ENCODE data around the gene RYR2. TPM values are rescaled to one million over a fixed set of nuclear protein-coding genes. Genes with fewer than 3 reads are reported as not detected.

The RYR2 gene
- total RNA-seq, 1 donor from 2014 or later = 7.8 TPM

- DNase-seq (no peak), ATAC-seq (no peak)
- intact Hi-C loops (cut with DNase I) = no loop called here
- no peaks in the 10 kb centered on the region for H3K9me3 ChIP-seq
- no peak overlapping the region for H3K27ac ChIP-seq
- H3K27me3 ChIP-seq = no peaks in the 10 kb centered on the region
- no peaks in the 10 kb centered on the region for H3K36me3 ChIP-seq
- TF ChIP-seq, protein P1, sequence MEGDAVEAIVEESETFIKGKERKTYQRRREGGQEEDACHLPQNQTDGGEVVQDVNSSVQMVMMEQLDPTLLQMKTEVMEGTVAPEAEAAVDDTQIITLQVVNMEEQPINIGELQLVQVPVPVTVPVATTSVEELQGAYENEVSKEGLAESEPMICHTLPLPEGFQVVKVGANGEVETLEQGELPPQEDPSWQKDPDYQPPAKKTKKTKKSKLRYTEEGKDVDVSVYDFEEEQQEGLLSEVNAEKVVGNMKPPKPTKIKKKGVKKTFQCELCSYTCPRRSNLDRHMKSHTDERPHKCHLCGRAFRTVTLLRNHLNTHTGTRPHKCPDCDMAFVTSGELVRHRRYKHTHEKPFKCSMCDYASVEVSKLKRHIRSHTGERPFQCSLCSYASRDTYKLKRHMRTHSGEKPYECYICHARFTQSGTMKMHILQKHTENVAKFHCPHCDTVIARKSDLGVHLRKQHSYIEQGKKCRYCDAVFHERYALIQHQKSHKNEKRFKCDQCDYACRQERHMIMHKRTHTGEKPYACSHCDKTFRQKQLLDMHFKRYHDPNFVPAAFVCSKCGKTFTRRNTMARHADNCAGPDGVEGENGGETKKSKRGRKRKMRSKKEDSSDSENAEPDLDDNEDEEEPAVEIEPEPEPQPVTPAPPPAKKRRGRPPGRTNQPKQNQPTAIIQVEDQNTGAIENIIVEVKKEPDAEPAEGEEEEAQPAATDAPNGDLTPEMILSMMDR (IDR thresholded peaks at IDR 0.05) = no peak
- no peak overlapping the region for H3K4me3 ChIP-seq
- H3K4me1 ChIP-seq = no peaks in the 10 kb centered on the region
Measured at GRCh38 chr1:237282208-237282783, 240.3 kb downstream of the RYR2 start.

GRCh38 chr1:237287876-237288521, 246.0 kb downstream of the RYR2 start:
- ATAC-seq (no peak), DNase-seq (no peak)
- H3K27ac ChIP-seq = no peak overlapping the region
- H3K27me3 ChIP-seq = no peaks in the 10 kb centered on the region
- H3K36me3 ChIP-seq = no peaks in the 10 kb centered on the region
- TF ChIP-seq, protein P1 (IDR thresholded peaks at IDR 0.05) = no peak
- H3K9me3 ChIP-seq = no peaks in the 10 kb centered on the region
- intact Hi-C loops (cut with DNase I) = no loop called here
- H3K4me3 ChIP-seq = no peak overlapping the region
- no peaks in the 10 kb centered on the region for H3K4me1 ChIP-seq

- ATAC-seq = no peak
Measured at GRCh38 chr1:237293804-237294203, 251.8 kb downstream of the RYR2 start.

DNA sequence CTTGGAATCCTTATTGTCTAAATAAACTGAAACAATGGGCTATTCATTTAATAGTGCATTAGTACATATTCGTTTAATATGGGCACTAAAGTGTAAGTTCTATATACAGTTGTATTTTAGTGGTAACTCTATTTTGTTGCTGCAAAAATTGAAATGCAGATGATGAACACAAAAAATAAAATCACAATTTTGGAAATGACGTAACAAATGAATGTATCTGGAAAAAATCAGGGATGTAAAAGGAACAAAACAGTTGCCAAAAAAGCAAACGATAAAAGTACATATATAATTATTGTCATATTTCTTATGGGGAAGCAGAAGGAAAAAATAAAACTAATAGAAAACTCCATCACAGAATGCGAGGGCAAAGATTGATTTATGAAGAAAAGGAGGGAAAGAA, 254.9 kb downstream of the RYR2 start:
- no peak for DNase-seq
- ATAC-seq = no peak
- no peak overlapping the region for H3K4me3 ChIP-seq
- H3K36me3 ChIP-seq = no peaks in the 10 kb centered on the region
- H3K27me3 ChIP-seq = no peaks in the 10 kb centered on the region
- no peak overlapping the region for H3K27ac ChIP-seq
- H3K4me1 ChIP-seq = no peaks in the 10 kb centered on the region
- TF ChIP-seq, protein P1 (IDR thresholded peaks at IDR 0.05) = no peak
- no peaks in the 10 kb centered on the region for H3K9me3 ChIP-seq
- intact Hi-C loops (cut with DNase I) = no loop called here

More at GRCh38 chr1:237293804-237294203, 251.8 kb downstream of the RYR2 start:
- no peaks in the 10 kb centered on the region for H3K4me1 ChIP-seq
- H3K4me3 ChIP-seq = no peak overlapping the region
- no peaks in the 10 kb centered on the region for H3K27me3 ChIP-seq
- no peak for DNase-seq
- H3K9me3 ChIP-seq = no peaks in the 10 kb centered on the region
- no peaks in the 10 kb centered on the region for H3K36me3 ChIP-seq
- intact Hi-C loops (cut with DNase I) = no loop called here
- no peak overlapping the region for H3K27ac ChIP-seq
- TF ChIP-seq, protein P1 (IDR thresholded peaks at IDR 0.05) = no peak

DNA sequence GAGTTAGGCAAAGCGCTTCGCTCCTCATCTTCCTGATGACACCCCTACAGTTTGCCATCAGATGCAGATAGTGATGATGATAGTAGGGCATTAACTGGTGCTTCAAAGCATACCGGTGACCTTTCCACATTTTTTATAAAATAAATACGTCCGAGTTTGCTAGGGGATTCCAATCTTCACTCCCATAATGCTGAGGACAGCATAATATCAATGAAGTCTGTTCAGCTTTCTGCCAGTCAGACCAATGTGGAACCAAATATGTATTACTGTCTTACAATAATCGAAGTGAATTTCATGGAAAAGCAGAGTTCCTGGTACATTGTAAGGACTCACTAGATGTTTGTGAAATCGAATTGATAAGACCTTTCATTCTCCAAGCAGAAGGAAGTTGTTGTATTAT, 258.7 kb downstream of the RYR2 start:
- TF ChIP-seq, protein P1 (IDR thresholded peaks at IDR 0.05) = no peak
- Histone ChIP-seq H3K27me3 (no peaks in the 10 kb centered on the region), H3K36me3 (no peaks in the 10 kb centered on the region), H3K27ac (no peak overlapping the region), H3K4me3 (no peak overlapping the region), H3K9me3 (no peaks in the 10 kb centered on the region), H3K4me1 (no peaks in the 10 kb centered on the region)
- intact Hi-C loops (cut with DNase I) = no loop called here
- DNase-seq (no peak), ATAC-seq (no peak)
